Tibial artery (tissue), 4 donors: ENCODE results near the gene OMP.

Source experiments
- DNase-seq, 2 donors: peaks; one replicate each; pipeline ENCODE4 v3.0.0-alpha.2; 2019
- H3K27ac ChIP-seq, 2 donors: fragments of 200-600 bp; sonication (generic) in 1 of 2; 1 replicate in 1 of 2; 2 replicates in 1 of 2; pipeline ENCODE4 v1.5.1; 2018 to 2019; ENCODE audit warnings: mild to moderate bottlenecking in 1 of 2
- H3K27me3 ChIP-seq, 2 donors: fragments of 200-600 bp; sonication (generic) in 1 of 2; one replicate each; pipeline versions ENCODE4 v1.5.1 to v1.6.0; 2016 to 2019
- H3K36me3 ChIP-seq, 3 donors: fragments of 200-600 bp; sonication (generic) in 2 of 3; one replicate each; pipeline ENCODE4 v1.5.1; 2016 to 2019; ENCODE audit warnings: mild to moderate bottlenecking in 2 of 3
- H3K4me1 ChIP-seq, 4 donors: fragments of 200-600 bp; sonication (generic) in 2 of 4; 1 replicate in 3 of 4; 2 replicates in 1 of 4; pipeline ENCODE4 v1.5.1; 2016 to 2019
- H3K4me3 ChIP-seq, 2 donors: fragments of 200-600 bp; sonication (generic) in 1 of 2; 1 replicate in 1 of 2; 2 replicates in 1 of 2; pipeline ENCODE4 v1.5.1; 2018 to 2019; ENCODE audit warnings: mild to moderate bottlenecking in 2 of 2
- H3K9me3 ChIP-seq, 3 donors: fragments of 200-600 bp; sonication (generic) in 1 of 3; one replicate each; pipeline ENCODE4 v1.5.1; 2016 to 2019
- CTCF ChIP-seq, 2 experiments: fragments of 200-600 bp in 1 of 2; fragments of 450-650 bp in 1 of 2; IDR thresholded peaks; one replicate each; pipeline ENCODE4 v1.5.1; 2017 to 2019; ENCODE audit warnings: antibody characterized with exemption in 2 of 2, mild to moderate bottlenecking in 1 of 2, moderate library complexity in 1 of 2
- intact Hi-C: fragments of 100-400 bp; cut with DNase I; formaldehyde crosslinking; loops from one replicate; pipeline ENCODE4 v1.15.0; 2023; ENCODE audit warnings: low total_unique reads

The OMP gene

DNA sequence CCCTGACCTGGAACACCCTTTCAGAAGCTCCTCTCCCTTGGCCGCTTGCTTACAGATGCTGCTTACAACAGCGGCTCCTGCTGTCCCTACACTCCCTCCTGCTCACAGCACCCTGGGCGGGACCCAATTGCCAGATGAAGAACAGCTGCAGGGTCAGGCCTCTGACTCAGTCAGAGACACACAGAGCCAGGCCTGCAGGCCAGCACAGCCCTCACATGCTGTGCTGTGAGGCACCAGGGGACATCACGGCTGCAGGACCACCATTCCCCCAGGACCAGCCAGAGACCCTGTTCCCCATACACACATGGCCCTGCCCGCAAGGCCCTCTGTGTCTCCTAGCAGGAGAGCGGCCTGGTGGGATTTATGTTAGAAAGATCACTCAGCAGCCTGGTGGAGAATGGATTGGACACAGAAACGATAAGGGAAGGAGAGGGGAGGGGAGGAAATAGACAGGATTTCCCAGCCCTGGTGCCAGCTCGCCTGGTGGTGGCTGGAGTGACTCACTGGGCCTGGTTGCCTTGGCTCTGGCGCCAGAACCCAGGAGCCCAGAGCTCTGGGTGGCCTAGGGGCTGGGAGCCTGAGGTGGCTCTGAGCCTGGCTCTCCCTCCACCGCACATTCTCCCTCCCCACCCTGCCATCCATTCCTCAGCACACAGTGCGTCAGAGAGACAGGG lies 29.2 kb upstream of the OMP start:
- intact Hi-C loops: no loop called here
- peak; percentile 41 to 48 for TF ChIP-seq CTCF (IDR thresholded peaks at IDR 0.05)
- H3K4me1 ChIP-seq: peaks cover 0 to 32% (median 29%) of the 10 kb centered on the region in 4 donors
- H3K9me3 ChIP-seq: no peaks in the 10 kb centered on the region
- H3K36me3 ChIP-seq: no peaks in the 10 kb centered on the region
- peak overlapping the region; percentile 74 to 86 for H3K27ac ChIP-seq
- H3K4me3 ChIP-seq: no peak overlapping the region
- DNase-seq: peak; percentile 94 to 96
- H3K27me3 ChIP-seq: no peaks in the 10 kb centered on the region

GRCh38 chr11:77074205-77074604 lies 28.4 kb upstream of the OMP start:
- H3K9me3 ChIP-seq: no peaks in the 10 kb centered on the region
- H3K4me3 ChIP-seq: no peak overlapping the region
- peaks cover 0 to 32% (median 29%) of the 10 kb centered on the region in 4 donors for H3K4me1 ChIP-seq
- DNase-seq: peak in 1 of 2 donors; percentile 60
- intact Hi-C loops: no loop called here
- H3K27ac ChIP-seq: peak overlapping the region; percentile 74 to 86
- TF ChIP-seq CTCF (IDR thresholded peaks at IDR 0.05): no peak
- H3K27me3 ChIP-seq: no peaks in the 10 kb centered on the region
- H3K36me3 ChIP-seq: no peaks in the 10 kb centered on the region

- no peaks in the 10 kb centered on the region for H3K36me3 ChIP-seq
- intact Hi-C loops: no loop called here
- DNase-seq: peak in 1 of 2 donors; percentile 57
- peak overlapping the region; percentile 74 to 86 for H3K27ac ChIP-seq
- no peaks in the 10 kb centered on the region for H3K9me3 ChIP-seq
- no peak for TF ChIP-seq CTCF (IDR thresholded peaks at IDR 0.05)
- no peaks in the 10 kb centered on the region for H3K27me3 ChIP-seq
- H3K4me1 ChIP-seq: peaks cover 0 to 32% (median 29%) of the 10 kb centered on the region in 4 donors
- no peak overlapping the region for H3K4me3 ChIP-seq
Observed at GRCh38 chr11:77074626-77075221, 27.9 kb upstream of the OMP start.

GRCh38 chr11:77075425-77075905 lies 27.2 kb upstream of the OMP start:
- DNase-seq: no peak
- TF ChIP-seq CTCF (IDR thresholded peaks at IDR 0.05): no peak
- peak overlapping the region in 1 of 2 donors; percentile 86 for H3K27ac ChIP-seq
- no peak overlapping the region for H3K4me3 ChIP-seq
- no peaks in the 10 kb centered on the region for H3K9me3 ChIP-seq
- intact Hi-C loops: no loop called here
- no peaks in the 10 kb centered on the region for H3K27me3 ChIP-seq
- H3K4me1 ChIP-seq: peaks cover 0 to 32% (median 29%) of the 10 kb centered on the region in 4 donors
- H3K36me3 ChIP-seq: no peaks in the 10 kb centered on the region

- TF ChIP-seq CTCF (IDR thresholded peaks at IDR 0.05): no peak
- no peak overlapping the region for H3K27ac ChIP-seq
- no peaks in the 10 kb centered on the region for H3K9me3 ChIP-seq
- intact Hi-C loops: no loop called here
- H3K4me1 ChIP-seq: peaks cover 0 to 12% (median 7%) of the 10 kb centered on the region in 4 donors
- no peaks in the 10 kb centered on the region for H3K27me3 ChIP-seq
- no peak overlapping the region for H3K4me3 ChIP-seq
- no peaks in the 10 kb centered on the region for H3K36me3 ChIP-seq
- no peak for DNase-seq
Observed at GRCh38 chr11:77079666-77080065, 23.0 kb upstream of the OMP start.
